NK-92 (cell line): ENCODE data around the gene VPS35L.
"Not testable (repeated sequence)": the region's sequence is repeated elsewhere in the genome, so short reads cannot be mapped to it uniquely, and the experiment has no call there.

Experiments
- DNase-seq: peaks from one replicate; lab custom pipeline; 2025; ENCODE audit not compliant: unreplicated experiment; lab: John Stamatoyannopoulos, UW

Gene VPS35L

DNA sequence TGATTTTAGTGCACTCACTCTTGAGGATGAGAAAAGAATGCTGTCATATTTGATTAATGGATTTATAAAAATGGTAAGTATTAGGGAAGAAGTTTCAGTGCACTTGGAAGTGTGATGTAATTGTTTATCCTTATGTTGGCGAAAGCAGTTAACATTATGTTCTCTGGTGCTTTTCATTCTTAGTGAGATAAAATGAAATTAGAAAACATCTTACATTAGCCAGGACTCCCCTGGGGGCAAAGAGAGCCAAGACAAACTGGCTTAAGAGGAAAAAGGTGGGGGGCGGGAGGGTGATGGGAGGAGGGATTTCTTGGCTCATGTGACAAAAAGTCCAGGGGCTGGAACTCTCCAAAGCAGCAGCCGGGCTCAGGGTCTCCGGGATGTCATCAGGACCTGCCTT is 89.4 kb downstream of the VPS35L start:
- DNase-seq, result no peak

- no peak for DNase-seq
Observed at GRCh38 chr16:19645557-19645981, 90.1 kb downstream of the VPS35L start.

DNA sequence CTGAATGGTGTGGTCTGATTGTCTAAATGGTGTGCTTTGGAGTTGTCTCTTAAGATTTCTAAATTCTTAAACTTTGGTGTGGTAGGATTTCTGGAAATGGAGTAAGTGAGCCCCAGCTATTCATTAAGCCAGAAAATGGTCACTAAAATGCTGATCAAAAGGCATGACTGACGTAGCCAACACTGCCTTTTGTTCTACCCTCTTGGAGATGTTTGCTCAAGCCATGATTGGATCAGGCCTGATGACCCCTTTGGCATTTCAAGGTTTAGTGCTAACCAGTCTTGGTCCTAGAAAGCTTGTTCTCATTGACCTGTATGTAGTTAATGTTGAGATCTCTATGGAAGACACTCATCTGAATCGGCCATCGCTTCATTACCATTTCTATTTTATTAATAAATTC is 94.5 kb downstream of the VPS35L start:
- DNase-seq, result no peak

DNA sequence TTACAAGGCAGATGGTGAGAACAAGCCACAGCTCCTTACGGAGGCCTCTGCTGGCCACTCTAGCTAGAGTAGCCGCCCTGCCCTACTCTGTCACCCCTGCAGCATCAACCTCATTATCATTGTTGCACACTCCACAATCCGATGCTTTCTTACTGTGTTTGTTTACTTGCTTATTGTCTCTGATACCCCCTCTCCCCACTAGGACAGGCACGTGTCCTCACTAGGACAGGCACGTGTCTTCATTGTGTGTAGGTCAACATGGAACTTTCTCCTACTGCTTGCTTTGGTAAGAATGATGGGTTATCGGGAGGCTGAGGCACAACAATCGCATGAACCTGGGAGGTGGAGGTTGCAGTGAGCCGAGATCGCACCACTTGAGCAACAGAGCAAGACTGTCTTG is 98.6 kb downstream of the VPS35L start:
- no peak for DNase-seq

DNA sequence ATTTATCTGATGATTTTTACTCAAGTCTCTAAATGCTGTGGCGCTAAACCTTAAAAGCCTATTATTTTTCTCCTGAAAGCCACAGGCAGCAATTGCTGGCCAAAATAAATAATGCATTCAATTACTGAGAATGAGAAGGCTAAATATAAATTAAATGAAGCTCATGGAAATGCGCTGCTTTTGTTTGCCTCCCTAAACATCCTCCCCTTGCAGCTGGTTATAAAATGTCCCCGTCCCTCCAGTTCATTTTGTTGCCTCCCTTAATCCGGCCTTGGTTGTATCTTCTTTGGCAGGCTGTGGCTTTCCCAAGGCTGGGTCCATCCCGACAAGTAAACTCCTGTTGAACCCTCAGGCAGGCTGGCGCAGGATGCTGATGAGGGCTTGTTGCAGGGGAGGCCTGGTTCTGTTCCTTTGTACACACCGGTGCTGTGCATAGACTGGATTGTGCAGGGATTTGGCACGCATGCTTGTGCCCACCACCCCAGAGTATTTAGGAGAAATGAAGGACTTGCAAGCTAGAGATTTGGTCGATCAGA is 99.8 kb downstream of the VPS35L start:
- DNase-seq, result no peak

DNA sequence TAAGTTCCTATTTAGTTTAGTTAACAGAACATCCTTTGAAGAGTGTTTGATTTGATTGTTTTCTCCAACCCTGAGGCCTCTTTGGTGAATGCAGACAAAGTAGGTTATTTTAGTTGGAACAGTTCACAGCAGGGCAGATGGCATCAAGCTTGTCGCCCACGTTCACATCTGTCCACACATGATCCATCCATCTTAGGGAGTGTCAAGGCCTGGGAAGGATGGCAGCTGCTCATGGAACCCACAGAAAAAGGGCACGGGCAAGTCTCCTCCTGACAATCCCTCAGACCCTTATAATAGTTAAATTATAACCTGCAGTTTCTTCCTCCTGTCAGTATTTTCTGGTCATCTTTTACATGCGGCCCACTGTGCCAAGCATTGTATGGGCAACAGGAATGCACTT is 102.3 kb downstream of the VPS35L start:
- no peak for DNase-seq

DNA sequence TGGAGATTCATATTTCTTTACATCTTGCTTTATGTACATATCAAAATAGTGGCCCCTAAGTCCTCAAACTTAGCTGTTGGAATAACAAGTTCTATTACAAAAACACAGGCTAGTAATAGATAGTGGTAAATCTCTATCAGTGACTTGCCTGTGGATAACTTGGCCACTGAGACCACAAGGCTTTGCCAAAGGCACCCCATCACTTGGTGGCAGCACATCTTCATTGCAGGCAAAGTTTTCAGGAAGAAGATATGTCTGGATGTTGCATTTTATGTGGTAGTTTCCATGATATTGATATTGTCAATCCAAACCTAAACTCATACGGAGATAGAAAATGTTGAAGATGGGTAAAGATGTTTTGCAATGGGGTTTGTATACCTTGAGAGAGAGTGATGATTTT is 104.1 kb downstream of the VPS35L start:
- DNase-seq, result no peak

DNA sequence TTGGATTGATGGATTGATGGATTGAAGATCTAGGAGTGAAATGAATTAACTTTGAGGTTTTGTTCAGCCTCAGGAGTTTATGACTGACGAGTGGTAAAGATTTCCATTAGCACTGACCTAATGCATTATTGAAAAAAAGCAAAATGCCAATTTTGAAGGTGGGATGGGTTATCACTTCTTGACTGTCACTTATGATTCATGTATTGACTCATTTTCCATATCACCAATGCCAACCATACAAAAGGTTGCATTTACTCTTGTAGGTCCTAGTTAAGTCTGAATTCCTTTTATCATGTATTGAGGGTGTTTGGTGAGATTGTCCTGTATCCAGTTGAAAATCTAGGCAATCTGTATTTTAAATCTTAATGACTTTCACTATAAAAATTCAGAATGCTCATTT is 104.9 kb downstream of the VPS35L start:
- no peak for DNase-seq

- DNase-seq, result no peak
Observed at GRCh38 chr16:19662351-19662750, 106.8 kb downstream of the VPS35L start.

DNA sequence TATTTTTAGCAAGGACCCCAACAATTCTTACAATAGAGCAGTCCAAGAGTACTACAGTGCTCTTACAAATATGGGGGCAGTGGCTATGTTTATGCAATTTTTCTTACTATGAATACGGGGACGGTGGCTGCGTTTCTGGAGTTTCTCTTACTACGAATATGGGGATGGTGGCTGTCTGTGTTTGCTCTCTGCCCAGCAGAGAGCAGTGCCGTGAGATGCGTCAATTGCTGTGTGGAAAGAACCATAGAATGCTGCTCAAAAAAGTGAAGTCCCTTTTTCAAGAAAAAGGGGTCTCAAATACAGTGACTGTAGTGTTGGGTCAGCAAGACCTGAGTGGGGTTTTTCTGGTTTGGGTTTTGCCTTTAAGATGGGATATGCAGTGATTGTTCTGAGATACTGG is 108.7 kb downstream of the VPS35L start:
- no peak for DNase-seq

GRCh38 chr16:19665313-19665712 is 109.8 kb downstream of the VPS35L start:
- DNase-seq, result not testable (repeated sequence)

DNA sequence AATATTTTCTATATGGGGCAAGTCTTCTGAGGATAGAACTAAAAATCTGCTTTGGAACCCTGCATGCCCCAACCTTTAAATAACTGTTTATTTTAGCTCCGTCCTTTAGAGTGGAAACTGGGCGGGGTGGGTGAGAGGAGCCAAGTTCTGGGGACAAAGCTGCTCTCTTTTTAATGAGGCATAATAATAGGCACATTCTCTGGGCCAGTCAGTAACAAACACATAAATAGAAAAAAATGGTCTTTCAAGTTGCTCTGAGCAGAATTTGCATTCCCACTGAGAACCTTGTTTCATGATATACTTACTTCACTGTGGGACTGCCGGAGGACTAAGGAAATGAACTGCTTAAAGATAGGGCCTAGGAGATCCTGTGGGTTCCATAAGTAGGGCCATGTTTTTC is 111.0 kb downstream of the VPS35L start:
- no peak for DNase-seq

DNA sequence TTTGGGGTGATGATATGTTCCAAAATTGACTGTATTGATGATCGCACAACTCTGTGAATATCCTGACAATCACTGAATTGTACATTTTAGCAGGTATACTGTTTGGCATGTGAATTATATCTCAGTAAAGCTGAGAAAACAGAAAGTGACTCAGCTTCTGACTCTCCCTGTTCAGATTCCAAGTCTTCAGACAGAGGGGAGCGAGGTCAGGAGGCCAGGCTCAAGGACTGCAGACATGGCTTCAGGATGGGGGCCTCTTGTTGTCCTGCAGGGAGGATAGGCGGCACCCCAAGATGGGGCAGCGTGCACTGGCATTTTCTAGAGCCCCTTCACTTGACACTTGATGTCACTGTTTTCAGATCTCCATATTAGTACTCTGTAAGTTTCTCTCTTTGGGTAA is 116.9 kb downstream of the VPS35L start:
- no peak for DNase-seq

GRCh38 chr16:19674485-19674884 is 119.0 kb downstream of the VPS35L start:
- DNase-seq, result no peak

DNA sequence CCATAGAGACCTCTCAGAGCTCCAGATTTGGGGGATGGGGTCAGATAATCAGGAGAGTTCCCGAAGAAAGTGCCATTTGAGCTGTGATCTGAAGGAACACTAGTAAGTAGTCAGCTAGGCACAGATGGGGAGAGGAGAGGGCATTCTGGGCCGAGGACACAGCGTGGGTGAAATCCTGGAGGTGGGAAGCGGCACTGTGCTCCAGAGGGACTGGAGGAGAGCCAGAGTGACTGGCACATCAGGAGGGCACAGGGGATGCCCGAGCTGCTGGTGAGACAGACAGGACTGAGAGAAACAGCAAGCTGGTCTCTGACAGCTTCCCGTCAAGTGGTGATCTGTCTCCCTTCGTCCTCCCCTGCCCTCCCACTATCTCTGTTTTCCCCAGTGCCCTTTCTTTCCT is 121.9 kb downstream of the VPS35L start:
- DNase-seq, result no peak

GRCh38 chr16:19678804-19679203 is 123.3 kb downstream of the VPS35L start:
- DNase-seq, result no peak

GRCh38 chr16:19679281-19679680 is 123.8 kb downstream of the VPS35L start:
- DNase-seq, result not testable (repeated sequence)

DNA sequence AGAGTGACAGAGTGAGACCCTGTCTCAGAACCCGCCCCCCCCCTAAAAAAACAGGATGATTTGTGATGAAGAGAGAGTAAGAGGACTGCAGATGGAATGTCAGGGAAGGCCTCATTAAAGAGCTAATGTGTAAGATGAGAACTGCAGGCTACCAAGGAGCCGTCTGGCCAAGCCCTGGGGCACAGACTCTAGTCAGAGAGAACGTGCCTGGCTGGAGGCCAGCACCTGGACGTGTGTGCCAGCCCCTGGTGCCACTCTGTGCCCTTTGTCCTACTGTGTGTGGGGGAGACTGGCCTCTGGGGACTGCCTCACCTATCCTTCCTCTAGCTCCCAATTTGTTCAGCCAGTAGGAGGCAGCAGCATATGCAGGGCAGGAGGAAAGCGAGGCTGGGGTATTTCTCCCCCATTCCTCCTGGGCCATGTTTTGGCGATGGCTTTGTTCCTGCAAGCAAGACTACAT is 125.4 kb downstream of the VPS35L start:
- no peak for DNase-seq

DNA sequence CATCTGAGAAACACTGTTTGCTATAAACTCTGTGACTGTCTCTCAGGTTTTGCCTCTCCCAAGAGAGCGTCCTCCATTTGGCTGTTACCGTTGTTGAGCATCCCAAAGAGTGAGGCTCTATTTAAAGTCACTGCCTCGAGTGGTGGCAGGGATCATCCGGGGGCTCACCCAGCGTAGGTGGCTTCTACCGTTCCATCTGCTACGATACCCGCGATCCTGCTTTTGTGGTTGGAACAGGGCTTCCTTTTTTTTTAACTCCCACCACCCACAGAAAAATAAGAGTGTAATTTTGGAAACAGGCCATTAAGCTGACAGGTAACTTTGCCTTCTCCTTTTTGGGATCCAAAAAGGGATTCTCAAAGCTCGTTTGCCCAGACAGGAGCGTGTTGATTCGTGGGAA is 126.1 kb downstream of the VPS35L start:
- DNase-seq, result no peak

- no peak for DNase-seq
Observed at GRCh38 chr16:19683453-19684236, 128.1 kb downstream of the VPS35L start.

GRCh38 chr16:19685176-19685575 is 129.7 kb downstream of the VPS35L start:
- DNase-seq, result no peak

DNA sequence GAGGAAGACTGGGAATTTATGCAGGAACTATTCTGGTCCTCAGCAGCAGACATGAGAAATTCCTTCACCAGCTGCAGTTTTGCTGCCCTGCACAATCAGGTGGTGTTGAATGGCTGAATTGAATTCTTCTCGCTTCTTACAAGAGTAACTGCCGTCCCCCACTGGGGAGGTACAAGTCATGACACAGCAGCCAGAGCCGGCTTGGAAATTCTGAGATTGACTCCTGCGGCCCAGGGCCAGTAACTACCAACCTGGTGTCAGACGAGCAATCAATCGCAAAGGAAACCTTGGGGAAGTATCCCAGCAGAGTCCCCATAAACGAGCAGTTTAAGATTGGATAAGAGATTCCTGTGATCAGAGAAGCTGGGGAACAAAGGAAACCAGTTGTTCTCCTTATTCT is 131.8 kb downstream of the VPS35L start:
- DNase-seq, result no peak
